NCI-H1092 treated with DMSO at 0.1 percent for 48 hours (cell line): ENCODE results near the gene BNIPL.
A peak's percentile ranks its signal among the peaks of the same experiment; 100 is the strongest.

Experiments
- DNase-seq: peaks from one replicate; lab custom pipeline; 2025; lab: John Stamatoyannopoulos, UW

BNIPL gene

DNA sequence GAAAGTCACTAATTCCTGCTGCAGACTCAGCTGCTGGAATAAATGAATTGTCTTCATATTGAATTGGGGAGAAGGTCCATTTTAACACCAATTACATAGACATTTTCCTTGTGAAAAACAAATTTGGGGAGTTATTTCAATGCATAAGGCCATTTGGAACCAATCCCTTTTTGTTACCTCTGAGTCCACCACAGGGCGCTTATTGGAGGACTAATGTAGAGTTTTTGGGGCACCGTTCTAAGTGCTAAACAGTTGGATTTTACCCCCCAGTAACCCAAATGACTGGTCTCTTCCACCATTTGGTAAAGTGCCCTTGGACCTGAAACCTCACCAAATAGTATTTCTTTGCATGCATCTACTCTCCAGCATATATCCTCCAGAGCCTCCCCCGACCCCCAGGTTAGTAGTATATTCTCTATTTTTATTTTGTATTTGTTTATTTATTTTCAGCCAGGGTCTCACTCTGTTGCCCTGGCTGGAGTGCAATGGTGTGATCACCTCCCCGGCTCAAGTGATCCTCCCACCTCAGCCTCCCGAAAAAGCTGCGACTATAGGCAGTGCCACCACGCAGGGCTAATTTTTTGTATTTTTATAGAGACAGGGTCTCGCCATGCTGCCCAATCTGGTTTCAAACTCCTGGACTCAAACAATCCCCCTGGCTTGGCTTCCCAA is 26.6 kb upstream of the BNIPL start:
- no peak for DNase-seq

DNA sequence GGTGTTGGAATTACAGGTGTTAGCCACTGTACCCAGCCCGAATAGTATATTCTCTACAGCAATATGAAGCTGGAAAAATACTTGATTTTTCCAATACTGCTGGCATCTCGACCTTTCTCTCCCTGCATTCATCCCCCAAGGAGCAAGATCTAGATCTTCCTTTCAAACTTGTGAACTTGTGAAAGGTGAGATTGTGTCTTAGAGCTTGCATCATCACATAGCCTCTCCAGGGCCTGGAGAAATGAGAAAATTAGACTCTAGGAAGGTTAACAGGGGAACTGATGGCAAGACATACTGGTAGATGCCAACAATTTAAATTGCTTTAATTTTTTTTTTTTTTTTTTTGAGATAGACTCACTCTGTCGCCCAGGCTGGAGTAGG is 26.1 kb upstream of the BNIPL start:
- DNase-seq: no peak

DNA sequence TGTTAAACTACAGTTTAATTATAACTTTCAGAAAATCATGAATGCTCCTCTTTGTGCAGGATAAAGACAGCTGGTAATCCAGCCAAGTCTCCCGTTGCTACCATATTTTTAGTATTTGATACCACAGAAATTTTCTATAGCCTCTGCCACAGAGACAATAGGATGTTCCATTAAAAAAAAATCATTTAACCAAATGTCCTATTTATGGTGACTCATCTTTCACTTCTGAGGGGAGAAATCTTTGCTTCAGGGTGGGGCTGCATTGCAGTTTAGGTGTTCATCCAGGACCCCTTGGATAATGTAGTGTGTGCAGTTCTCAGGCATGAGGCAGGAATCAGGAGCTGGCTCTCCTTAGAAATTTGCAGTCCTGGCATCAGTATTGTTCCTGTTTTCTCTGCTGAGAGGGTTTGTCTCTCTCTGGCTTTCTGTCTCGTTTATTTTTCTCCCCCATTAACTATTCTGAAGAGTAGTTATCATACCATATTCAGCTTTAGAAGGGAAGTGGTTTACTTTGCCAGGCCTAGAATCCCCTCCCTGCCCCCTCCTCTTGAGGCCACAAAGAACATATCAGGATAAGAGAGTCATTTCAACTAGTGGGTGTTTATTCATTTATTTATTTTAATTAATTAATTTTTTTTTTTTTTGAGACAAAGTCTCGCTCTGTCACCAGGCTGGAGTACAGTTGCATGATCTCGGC is 25.1 kb upstream of the BNIPL start:
- DNase-seq: no peak

DNA sequence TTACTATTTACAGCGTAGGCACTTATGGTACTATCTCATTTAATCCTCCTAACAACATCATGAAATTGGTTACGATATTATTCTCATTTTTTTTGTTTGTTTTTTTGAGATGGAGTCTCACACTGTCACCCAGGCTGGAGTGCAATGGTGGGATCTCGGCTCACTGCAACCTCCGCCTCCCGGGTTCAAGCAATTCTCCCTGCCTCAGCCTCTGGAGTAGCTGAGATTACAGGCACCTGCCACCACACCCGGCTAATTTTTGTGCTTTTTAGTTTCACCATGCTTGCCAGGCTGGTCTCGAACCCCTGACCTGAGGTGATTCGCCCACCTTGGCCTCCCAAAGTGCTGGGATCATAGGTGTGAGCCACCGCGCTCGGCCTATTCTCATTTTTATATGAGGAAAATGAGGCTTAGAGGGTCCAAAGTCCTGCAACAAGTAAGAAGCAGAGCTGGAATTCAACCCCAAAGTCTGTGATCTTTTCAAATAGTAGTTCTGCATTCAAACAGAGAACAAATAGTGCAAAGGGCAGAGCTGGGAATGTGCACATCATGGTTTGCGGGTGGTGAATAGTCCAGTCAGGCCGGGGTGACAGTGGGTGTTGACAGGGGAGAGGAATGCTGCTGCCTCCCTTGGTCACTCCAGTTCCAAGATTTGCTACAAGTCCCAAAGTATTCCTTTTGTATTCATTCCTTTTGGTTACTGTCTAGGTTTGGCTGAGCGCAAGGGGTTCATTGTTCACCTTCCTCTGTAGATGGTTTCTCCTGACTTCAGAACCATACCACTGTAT is 23.5 kb upstream of the BNIPL start:
- no peak for DNase-seq

- DNase-seq: peak; percentile 16
Measured at GRCh38 chr1:151013518-151013917, 22.9 kb upstream of the BNIPL start.

DNA sequence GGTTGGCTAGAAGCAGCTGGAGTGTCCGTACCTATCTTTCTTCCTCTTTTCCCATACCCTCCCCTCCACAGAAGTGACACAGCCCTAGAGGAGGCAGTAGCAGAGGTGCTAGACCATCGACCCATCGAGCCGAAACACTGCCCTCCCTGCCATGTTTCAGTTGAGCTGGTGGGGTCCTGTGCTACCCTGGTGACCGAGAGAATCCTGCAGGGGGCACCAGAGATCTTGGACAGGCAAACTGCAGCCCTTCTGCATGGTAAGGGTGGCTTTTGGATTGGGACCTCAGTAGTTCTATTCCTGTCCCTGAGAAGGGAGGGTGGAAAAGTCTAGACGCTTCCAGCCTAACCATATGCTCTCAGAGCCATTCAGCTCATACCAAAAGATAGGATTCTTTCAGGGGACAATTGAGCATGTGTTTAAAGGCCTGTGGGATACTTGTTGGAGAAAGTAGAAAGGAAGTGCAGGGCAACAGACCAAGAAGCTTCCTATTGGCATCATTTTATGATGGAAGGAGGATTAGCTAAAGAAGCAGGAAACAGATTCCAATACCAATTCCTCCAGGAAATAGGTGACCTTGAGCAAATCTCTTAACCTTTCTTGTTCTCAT is 11.7 kb upstream of the BNIPL start:
- DNase-seq: peak; percentile 57

GRCh38 chr1:151026460-151026859 is 9.9 kb upstream of the BNIPL start:
- no peak for DNase-seq

- DNase-seq: no peak
Measured at GRCh38 chr1:151032164-151032563, 4.2 kb upstream of the BNIPL start.

- no peak for DNase-seq
Measured at GRCh38 chr1:151035167-151035566, 1.2 kb upstream of the BNIPL start.

DNA sequence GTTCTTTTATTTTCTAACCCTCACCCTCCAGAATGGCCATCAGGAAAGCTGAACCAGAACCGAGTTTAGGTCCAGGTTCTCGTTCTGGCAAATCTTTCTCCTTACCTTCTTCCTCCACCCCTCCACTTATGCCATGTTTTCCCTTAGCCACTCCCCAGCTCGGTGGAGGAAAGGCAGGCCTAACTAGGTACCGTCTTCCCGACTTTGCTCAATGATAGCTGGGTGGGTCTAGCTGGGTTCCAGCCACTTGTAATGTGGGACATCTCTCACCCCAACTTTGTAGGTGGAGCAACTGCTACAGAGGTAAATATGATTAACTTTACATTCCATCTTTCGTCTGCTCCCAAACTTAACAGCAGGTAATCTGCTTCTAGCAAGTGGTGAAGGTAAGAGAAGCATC is 646 bp downstream of the BNIPL start:
- DNase-seq: no peak

DNA sequence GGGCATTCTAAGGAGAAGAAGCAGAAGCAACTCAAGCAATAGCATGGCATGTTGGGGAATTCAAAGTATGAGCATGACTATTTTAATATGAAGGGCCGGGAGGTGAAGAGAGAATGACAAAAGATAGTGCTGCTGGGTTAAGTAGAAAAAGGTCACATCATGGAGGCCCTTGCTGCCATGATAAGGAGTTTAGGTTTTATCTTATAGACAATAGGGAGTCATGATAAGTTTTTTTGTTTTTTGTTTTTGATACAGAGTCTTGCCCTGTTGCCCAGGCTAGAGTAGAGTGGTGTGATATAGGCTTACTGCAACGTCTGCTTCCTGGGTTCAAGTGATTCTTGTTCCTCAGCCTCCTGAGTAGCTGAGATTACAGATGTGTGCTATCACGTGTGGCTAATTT is 3.1 kb downstream of the BNIPL start:
- DNase-seq: no peak

DNA sequence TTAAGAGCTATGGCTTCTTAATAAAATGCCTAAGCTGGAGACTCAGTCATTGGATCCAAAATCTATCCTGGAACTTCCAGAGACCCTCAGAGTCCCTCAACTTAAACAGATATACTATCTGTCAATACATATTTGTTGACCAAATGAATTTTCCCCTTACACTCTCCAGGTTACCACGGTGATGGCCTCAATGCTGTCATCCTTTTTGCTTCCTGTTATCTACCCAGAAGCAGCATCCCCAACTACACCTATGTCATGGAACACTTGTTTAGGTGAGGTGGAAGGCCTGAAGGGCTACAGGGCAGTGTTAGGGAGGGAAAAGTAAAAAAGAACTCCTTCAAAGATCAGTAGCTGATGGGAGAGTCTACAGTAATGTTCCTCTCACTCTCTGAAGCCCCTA is 6.8 kb downstream of the BNIPL start:
- no peak for DNase-seq

- peak; percentile 87 for DNase-seq
Measured at GRCh38 chr1:151047591-151047924, 11.2 kb downstream of the BNIPL start, which contains the start of gene C1orf56. TSS of gene C1orf56 (plus strand) at chr1:151047751. CDS start at chr1:151047848, 97 bp downstream.

DNA sequence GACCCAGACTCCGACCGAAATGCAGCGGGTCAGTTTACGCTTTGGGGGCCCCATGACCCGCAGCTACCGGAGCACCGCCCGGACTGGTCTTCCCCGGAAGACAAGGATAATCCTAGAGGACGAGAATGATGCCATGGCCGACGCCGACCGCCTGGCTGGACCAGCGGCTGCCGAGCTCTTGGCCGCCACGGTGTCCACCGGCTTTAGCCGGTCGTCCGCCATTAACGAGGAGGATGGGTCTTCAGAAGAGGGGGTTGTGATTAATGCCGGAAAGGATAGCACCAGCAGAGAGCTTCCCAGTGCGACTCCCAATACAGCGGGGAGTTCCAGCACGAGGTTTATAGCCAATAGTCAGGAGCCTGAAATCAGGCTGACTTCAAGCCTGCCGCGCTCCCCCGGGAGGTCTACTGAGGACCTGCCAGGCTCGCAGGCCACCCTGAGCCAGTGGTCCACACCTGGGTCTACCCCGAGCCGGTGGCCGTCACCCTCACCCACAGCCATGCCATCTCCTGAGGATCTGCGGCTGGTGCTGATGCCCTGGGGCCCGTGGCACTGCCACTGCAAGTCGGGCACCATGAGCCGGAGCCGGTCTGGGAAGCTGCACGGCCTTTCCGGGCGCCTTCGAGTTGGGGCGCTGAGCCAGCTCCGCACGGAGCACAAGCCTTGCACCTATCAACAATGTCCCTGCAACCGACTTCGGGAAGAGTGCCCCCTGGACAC is 11.7 kb downstream of the BNIPL start:
- peak; percentile 77 for DNase-seq

GRCh38 chr1:151048645-151049032 is 12.3 kb downstream of the BNIPL start:
- DNase-seq: no peak

GRCh38 chr1:151049458-151049857 is 13.1 kb downstream of the BNIPL start:
- no peak for DNase-seq

DNA sequence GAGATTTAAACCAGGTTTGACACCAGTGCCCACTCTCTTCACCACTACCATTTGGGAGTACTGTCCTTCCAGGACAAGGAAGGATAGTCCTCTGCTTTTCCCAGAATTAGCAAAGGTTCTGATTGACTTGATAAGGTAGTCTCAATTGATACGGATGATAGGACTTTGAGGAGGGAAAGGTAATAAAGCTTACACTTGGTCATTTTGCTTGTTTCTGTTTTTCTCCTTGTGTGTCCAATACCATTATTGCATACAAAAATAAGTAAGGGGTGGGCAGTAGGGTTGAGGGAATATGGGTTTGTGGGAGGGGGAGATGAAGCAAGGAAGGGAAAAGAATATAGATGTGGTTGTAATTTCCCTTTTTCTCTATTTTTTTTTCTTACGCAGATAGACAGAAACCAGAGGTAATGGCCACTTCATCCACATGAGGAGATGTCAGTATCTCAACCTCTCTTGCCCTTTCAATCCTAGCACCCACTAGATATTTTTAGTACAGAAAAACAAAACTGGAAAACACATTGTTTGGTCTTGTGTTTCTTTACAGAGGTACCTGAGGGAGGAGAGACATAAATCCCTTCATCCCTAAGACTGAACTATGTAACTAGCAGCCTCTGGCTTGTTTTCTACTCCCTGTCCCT is 13.8 kb downstream of the BNIPL start:
- DNase-seq: no peak

- no peak for DNase-seq
Measured at GRCh38 chr1:151051356-151052009, 15.1 kb downstream of the BNIPL start.

DNA sequence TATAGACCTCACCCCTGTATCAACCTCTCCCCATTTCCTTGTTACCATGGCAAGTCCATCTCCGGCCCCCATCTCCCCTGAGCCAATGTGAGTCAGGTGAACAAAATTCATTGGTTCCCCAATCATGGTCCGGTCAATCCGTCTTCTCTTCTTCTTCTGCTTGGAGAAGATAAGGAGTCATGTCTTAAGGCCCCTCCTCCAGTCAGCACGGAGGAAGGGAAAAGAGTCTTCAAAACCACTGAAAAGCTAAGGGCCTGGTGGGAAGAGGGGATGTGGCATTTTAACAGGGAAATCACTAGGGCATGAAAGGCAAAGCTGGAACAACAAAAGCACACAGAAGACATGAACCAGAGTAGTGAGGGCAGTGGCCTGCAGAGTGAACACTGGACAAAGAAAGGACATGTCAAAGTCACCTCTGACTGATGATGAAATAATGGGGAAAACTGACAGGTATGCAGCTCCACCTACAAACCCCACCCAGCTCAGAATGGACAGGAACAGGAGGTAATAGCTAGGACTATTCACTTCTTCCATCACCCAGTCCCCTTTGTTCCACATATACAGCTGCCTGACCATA is 18.7 kb downstream of the BNIPL start:
- DNase-seq: no peak

DNA sequence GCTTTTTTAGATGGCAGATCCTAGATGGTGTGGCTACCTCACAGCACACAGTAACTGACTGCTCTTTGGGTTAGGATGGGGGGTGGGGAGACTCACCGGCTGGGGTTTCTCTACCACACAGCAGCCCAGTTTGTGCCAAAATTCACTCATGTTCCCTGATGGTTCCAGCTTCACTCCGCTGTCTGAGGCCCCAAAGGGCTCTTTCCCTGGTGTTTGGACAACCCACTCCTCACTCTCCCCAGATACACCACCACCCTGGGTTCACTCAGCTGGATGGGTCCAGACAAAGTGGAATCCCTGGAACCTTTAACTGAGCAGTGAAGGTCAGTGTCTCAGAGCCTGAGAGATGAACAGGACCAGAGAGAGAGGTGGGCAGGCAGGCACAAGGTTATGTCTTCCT is 19.2 kb downstream of the BNIPL start:
- no peak for DNase-seq

DNA sequence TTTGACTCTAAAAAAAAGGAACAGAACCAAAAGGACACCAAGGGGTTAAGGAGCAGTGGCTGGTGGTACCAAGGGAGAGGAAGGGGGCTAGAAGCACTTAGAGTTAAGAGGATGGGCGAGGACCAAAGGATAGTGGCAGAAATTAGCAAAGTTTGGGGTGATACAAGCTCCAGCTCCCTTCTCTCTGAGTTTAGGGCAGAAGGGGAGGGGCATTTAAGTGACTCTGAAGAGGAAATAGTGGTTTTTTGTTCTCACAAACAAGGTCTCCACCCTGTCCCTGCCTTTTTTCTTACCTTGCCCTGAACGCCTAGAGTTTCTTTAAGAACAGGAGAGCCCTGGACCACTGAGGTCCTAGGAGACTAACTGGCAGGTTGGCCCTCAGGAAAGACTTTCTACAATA is 19.8 kb downstream of the BNIPL start:
- DNase-seq: no peak
